ENCODE data around the gene MXRA8. TPM values are rescaled to one million over a fixed set of nuclear protein-coding genes. Genes with fewer than 3 reads are reported as not detected.

Gene MXRA8
- total RNA-seq, 1 experiment from 2014 or later, result 25.3 TPM

DNA sequence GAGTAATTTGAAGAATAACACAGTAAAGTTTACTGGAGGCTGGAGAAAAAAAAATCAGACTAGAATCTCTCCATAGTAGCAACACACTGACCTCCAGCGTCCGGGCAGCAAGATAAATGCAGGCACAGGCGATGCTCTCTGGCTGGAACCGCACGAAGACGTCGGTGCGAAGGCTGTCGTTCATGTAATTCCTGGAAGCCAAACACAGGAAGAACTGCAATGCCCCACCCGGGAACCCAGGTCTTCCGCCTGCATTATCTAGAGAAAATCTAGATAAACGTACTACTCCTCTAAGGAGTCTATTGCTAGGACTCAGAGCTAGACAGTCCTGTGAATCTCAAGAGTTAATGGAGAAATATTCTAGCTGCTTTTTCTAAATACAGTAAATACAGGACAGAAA lies 32.3 kb upstream of the MXRA8 start:
- H4K20me1 ChIP-seq (ENCODE audit: low read length), result 0 out of 2 replicates have a peak, but pooled peaks cover 11% of the 10 kb centered on the region
- no peak for ATAC-seq
- POLR2A ChIA-PET (ENCODE audit: unreplicated experiment), result no interaction called here
- CTCF ChIA-PET, result no interaction called here
- peaks cover 74% of the 10 kb centered on the region for H3K79me2 ChIP-seq (ENCODE audit: low read length)
- DNase-seq, result no peak
- H2AFZ ChIP-seq (ENCODE audit: low read length), result no peak overlapping the region
- H3K4me2 ChIP-seq (ENCODE audit: low read length), result no peak overlapping the region
- no peaks in the 10 kb centered on the region for H3K9me3 ChIP-seq (ENCODE audit: low read length)
- H3K27ac ChIP-seq (ENCODE audit: low read length), result no peak overlapping the region
- no peaks in the 10 kb centered on the region for H3K27me3 ChIP-seq (ENCODE audit: low read length)
- H3K9me2 ChIP-seq (replicated peaks; ENCODE audit: low read length), result no peaks in the 10 kb centered on the region
- no peak overlapping the region for H3K4me3 ChIP-seq (ENCODE audit: low read length)
- TF ChIP-seq, protein P1, sequence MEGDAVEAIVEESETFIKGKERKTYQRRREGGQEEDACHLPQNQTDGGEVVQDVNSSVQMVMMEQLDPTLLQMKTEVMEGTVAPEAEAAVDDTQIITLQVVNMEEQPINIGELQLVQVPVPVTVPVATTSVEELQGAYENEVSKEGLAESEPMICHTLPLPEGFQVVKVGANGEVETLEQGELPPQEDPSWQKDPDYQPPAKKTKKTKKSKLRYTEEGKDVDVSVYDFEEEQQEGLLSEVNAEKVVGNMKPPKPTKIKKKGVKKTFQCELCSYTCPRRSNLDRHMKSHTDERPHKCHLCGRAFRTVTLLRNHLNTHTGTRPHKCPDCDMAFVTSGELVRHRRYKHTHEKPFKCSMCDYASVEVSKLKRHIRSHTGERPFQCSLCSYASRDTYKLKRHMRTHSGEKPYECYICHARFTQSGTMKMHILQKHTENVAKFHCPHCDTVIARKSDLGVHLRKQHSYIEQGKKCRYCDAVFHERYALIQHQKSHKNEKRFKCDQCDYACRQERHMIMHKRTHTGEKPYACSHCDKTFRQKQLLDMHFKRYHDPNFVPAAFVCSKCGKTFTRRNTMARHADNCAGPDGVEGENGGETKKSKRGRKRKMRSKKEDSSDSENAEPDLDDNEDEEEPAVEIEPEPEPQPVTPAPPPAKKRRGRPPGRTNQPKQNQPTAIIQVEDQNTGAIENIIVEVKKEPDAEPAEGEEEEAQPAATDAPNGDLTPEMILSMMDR (conservative IDR thresholded peaks at IDR 0.05; ENCODE audit: low read depth, low read length), result no peak
- TF ChIP-seq EZH2 (IDR thresholded peaks at IDR 0.05; ENCODE audit: low read length, unreplicated experiment) (no peak), EZH2phosphoT487 (IDR thresholded peaks at IDR 0.05; ENCODE audit: borderline replicate concordance, low read length) (no peak)
- no peak overlapping the region for H3K9ac ChIP-seq (ENCODE audit: low read length)
- TSS peak; percentile 21 for BruUV-seq (replicated peaks)
- H3K36me3 ChIP-seq (ENCODE audit: low read depth, low read length), result peaks cover 94% of the 10 kb centered on the region
- no peaks in the 10 kb centered on the region for H3F3A ChIP-seq (ENCODE audit: low read length, unreplicated experiment)
- intact Hi-C loops (cut with micrococcal nuclease), result no loop called here
- H3K4me1 ChIP-seq (ENCODE audit: insufficient read depth, low read length), result no peaks in the 10 kb centered on the region

GRCh38 chr1:1388078-1388472 lies 29.7 kb upstream of the MXRA8 start:
- TF ChIP-seq, protein P1 (conservative IDR thresholded peaks at IDR 0.05; ENCODE audit: low read depth, low read length), result no peak
- TF ChIP-seq EZH2 (IDR thresholded peaks at IDR 0.05; ENCODE audit: low read length, unreplicated experiment) (no peak), EZH2phosphoT487 (IDR thresholded peaks at IDR 0.05; ENCODE audit: borderline replicate concordance, low read length) (no peak)
- H3K79me2 ChIP-seq (ENCODE audit: low read length), result peaks cover 68% of the 10 kb centered on the region
- H4K20me1 ChIP-seq (ENCODE audit: low read length), result 0 out of 2 replicates have a peak, but pooled peaks cover under 1% of the 10 kb centered on the region
- intact Hi-C loops (cut with micrococcal nuclease), result no loop called here
- no TSS peak for BruUV-seq (replicated peaks)
- ChIA-PET CTCF (interaction anchor here (0.6 kb wide), 1 partner anchor 118 kb away, joined by 4 read pairs; no protein-coding TSS in a partner anchor), POLR2A (ENCODE audit: unreplicated experiment) (no interaction called here)
- H3K36me3 ChIP-seq (ENCODE audit: low read depth, low read length), result peaks cover 83% of the 10 kb centered on the region
- H3K9ac ChIP-seq (ENCODE audit: low read length), result no peak overlapping the region
- no peak overlapping the region for H2AFZ ChIP-seq (ENCODE audit: low read length)
- H3F3A ChIP-seq (ENCODE audit: low read length, unreplicated experiment), result no peaks in the 10 kb centered on the region
- H3K27ac ChIP-seq (ENCODE audit: low read length), result no peak overlapping the region
- no peaks in the 10 kb centered on the region for H3K9me2 ChIP-seq (replicated peaks; ENCODE audit: low read length)
- no peak overlapping the region for H3K4me2 ChIP-seq (ENCODE audit: low read length)
- ATAC-seq, result no peak
- no peaks in the 10 kb centered on the region for H3K4me1 ChIP-seq (ENCODE audit: insufficient read depth, low read length)
- no peaks in the 10 kb centered on the region for H3K9me3 ChIP-seq (ENCODE audit: low read length)
- DNase-seq, result no peak
- H3K27me3 ChIP-seq (ENCODE audit: low read length), result no peaks in the 10 kb centered on the region
- no peak overlapping the region for H3K4me3 ChIP-seq (ENCODE audit: low read length)

- intact Hi-C loops (cut with micrococcal nuclease), result no loop called here
- peaks cover 77% of the 10 kb centered on the region for H3K36me3 ChIP-seq (ENCODE audit: low read depth, low read length)
- H3K79me2 ChIP-seq (ENCODE audit: low read length), result peaks cover 70% of the 10 kb centered on the region
- no peak for DNase-seq
- no peaks in the 10 kb centered on the region for H4K20me1 ChIP-seq (ENCODE audit: low read length)
- ChIA-PET POLR2A (ENCODE audit: unreplicated experiment) (no interaction called here), CTCF (interaction anchor here (0.6 kb wide), 1 partner anchor 118 kb away, joined by 4 read pairs; no protein-coding TSS in a partner anchor)
- no peak overlapping the region for H3K9ac ChIP-seq (ENCODE audit: low read length)
- H3K4me2 ChIP-seq (ENCODE audit: low read length), result no peak overlapping the region
- no peaks in the 10 kb centered on the region for H3K27me3 ChIP-seq (ENCODE audit: low read length)
- H3K4me1 ChIP-seq (ENCODE audit: insufficient read depth, low read length), result no peaks in the 10 kb centered on the region
- H3K4me3 ChIP-seq (ENCODE audit: low read length), result no peak overlapping the region
- no peak for TF ChIP-seq EZH2phosphoT487 (IDR thresholded peaks at IDR 0.05; ENCODE audit: borderline replicate concordance, low read length)
- no peak for TF ChIP-seq EZH2 (IDR thresholded peaks at IDR 0.05; ENCODE audit: low read length, unreplicated experiment)
- TF ChIP-seq, protein P1 (conservative IDR thresholded peaks at IDR 0.05; ENCODE audit: low read depth, low read length), result no peak
- no peaks in the 10 kb centered on the region for H3K9me2 ChIP-seq (replicated peaks; ENCODE audit: low read length)
- no peaks in the 10 kb centered on the region for H3F3A ChIP-seq (ENCODE audit: low read length, unreplicated experiment)
- H3K27ac ChIP-seq (ENCODE audit: low read length), result no peak overlapping the region
- no peaks in the 10 kb centered on the region for H3K9me3 ChIP-seq (ENCODE audit: low read length)
- H2AFZ ChIP-seq (ENCODE audit: low read length), result no peak overlapping the region
- no peak for ATAC-seq
- BruUV-seq (replicated peaks), result no TSS peak
Observed at GRCh38 chr1:1387098-1388077, 29.0 kb upstream of the MXRA8 start.

All from PC-3 (cell line).